GM12878 (cell line): ENCODE data around the gene SNAP91. TPM values are rescaled to one million over a fixed set of nuclear protein-coding genes. Genes with fewer than 3 reads are reported as not detected.

ENCODE experiments used
- ATAC-seq: fragments of 200-7000 bp; cut with Tn5 transposase; 3 replicates; pipeline ENCODE4 v1.9.1; 2020; ENCODE audit warnings: mild to moderate bottlenecking, moderate library complexity
- BruUV-seq: library from RNA; stranded (reverse); fragments of 400-500 nt; replicated peaks from 2 replicates; lab custom pipeline; 2021; lab: Mats Ljungman, UMichigan
- CTCF ChIA-PET: fragments of 300-600 bp; sonication (Branson Sonifier 250); formaldehyde crosslinking; extraction: SDS; loops from one replicate; lab custom pipeline; 2021; ENCODE audit warnings: inconsistent platforms; lab: Yijun Ruan, JAX
- POLR2A ChIA-PET: fragments of 350-600 bp; formaldehyde crosslinking; extraction: SDS; loops from one replicate; lab custom pipeline; 2021; ENCODE audit warnings: inconsistent platforms; lab: Charles Lee
- RAD21 ChIA-PET: fragments of 300-600 bp; sonication (Branson Sonifier 250); formaldehyde crosslinking; loops from one replicate; lab custom pipeline; 2023; ENCODE audit warnings: antibody characterized with exemption; ENCODE audit not compliant: unreplicated experiment; lab: Charles Lee
- SMC1A ChIA-PET: fragments of 300-600 bp; sonication (Branson Sonifier 250); formaldehyde crosslinking; loops from one replicate; lab custom pipeline; 2023; ENCODE audit not compliant: unreplicated experiment, uncharacterized antibody; lab: Charles Lee
- DNase-seq: peaks from one replicate; pipeline ENCODE4 v3.0.0-alpha.2; 2011; ENCODE audit warnings: low read depth, low spot score
- FAIRE-seq: peaks from 3 replicates; lab custom pipeline; 2011; peaks lifted over from hg19 to GRCh38; lab: Jason Lieb, UNC
- H2AFZ ChIP-seq: 2 replicates; pipeline ENCODE4 v1.6.0; 2011; ENCODE audit warnings: low read depth, low read length, control low read depth; ENCODE audit not compliant: control insufficient read depth
- H3K27ac ChIP-seq: 2 replicates; pipeline ENCODE4 v1.5.1; 2011; ENCODE audit warnings: control low read depth; ENCODE audit not compliant: control insufficient read depth, insufficient read depth
- H3K27me3 ChIP-seq, 2 experiments: replicated peaks in 1 of 2; 2 replicates each; pipeline versions ENCODE4 v1.6.0 to v1.6.1; 2011; ENCODE audit warnings: low read length in 1 of 2; ENCODE audit not compliant: control insufficient read depth in 2 of 2, insufficient read depth in 2 of 2
- H3K36me3 ChIP-seq, 2 experiments: 2 replicates each; pipeline ENCODE4 v1.5.1; 2011; ENCODE audit warnings: low read length in 1 of 2; ENCODE audit not compliant: control insufficient read depth in 2 of 2, insufficient read depth in 2 of 2
- H3K4me1 ChIP-seq: 2 replicates; pipeline ENCODE4 v1.6.1; 2011; ENCODE audit warnings: mild to moderate bottlenecking, low read length, moderate library complexity, mixed read lengths; ENCODE audit not compliant: control insufficient read depth, insufficient read depth
- H3K4me2 ChIP-seq: 2 replicates; pipeline ENCODE4 v1.6.0; 2011; ENCODE audit warnings: control low read depth; ENCODE audit not compliant: control insufficient read depth, insufficient read depth
- H3K4me3 ChIP-seq: fragments of 200-600 bp; sonication (generic); 2 replicates; pipeline ENCODE4 v1.5.1; 2016
- H3K79me2 ChIP-seq: 2 replicates; pipeline ENCODE4 v1.6.0; 2011; ENCODE audit warnings: low read length; ENCODE audit not compliant: control insufficient read depth, insufficient read depth
- H3K9ac ChIP-seq: 2 replicates; pipeline ENCODE4 v1.8.0; 2011; ENCODE audit warnings: low read length, control low read depth, mixed read lengths; ENCODE audit not compliant: control insufficient read depth, insufficient read depth
- H3K9me3 ChIP-seq: replicated peaks from 3 replicates; pipeline ENCODE4 v1.5.1; 2011; ENCODE audit warnings: mild to moderate bottlenecking, low read length; ENCODE audit not compliant: control insufficient read depth, insufficient read depth
- H4K20me1 ChIP-seq: 2 replicates; pipeline ENCODE4 v1.6.0; 2011; ENCODE audit not compliant: control insufficient read depth, insufficient read depth
- GABPA ChIP-seq: IDR thresholded peaks from 2 replicates; pipeline ENCODE4 v1.6.1; 2014; ENCODE audit warnings: antibody characterized with exemption, low read depth, mild to moderate bottlenecking, inconsistent platforms
- IKZF1 ChIP-seq: fragments of 450-650 bp; conservative IDR thresholded peaks from 2 replicates; pipeline ENCODE4 v1.6.1; 2017; ENCODE audit warnings: antibody characterized with exemption, mild to moderate bottlenecking
- NKRF ChIP-seq: fragments of 450-650 bp; conservative IDR thresholded peaks from 2 replicates; pipeline ENCODE4 v1.6.1; 2017; ENCODE audit warnings: mild to moderate bottlenecking, moderate library complexity
- PAX5 ChIP-seq: IDR thresholded peaks from 2 replicates; pipeline ENCODE4 v1.6.1; 2011; ENCODE audit warnings: low read depth, low read length, borderline replicate concordance
- RBBP5 ChIP-seq: fragments of 200-600 bp; sonication (generic); conservative IDR thresholded peaks from 2 replicates; pipeline ENCODE4 v1.6.1; 2016
- ZSCAN29 ChIP-seq: fragments of 450-650 bp; IDR thresholded peaks from 2 replicates; pipeline ENCODE4 v1.6.1; 2017; ENCODE audit warnings: mild to moderate bottlenecking, moderate library complexity
- ZZZ3 ChIP-seq: IDR thresholded peaks from 2 replicates; pipeline ENCODE4 v1.6.1; 2011; ENCODE audit warnings: low read depth; ENCODE audit not compliant: control insufficient read depth, insufficient read length
- WGBS: methylation state at CpG from one replicate; pipeline ENCODE4 v1.1.6; 2016; ENCODE audit warnings: low lambda C conversion rate; ENCODE audit not compliant: insufficient replicate concordance, insufficient coverage; ENCODE audit errors: missing lambda C conversion rate; 5-methylcytosine and 5-hydroxymethylcytosine counted together
- in situ Hi-C: fragments of 300-500 bp; cut with MboI; formaldehyde crosslinking; loops from 9 replicates; pipeline ENCODE4 v1.14.3; 2018; ENCODE audit warnings: mixed read lengths
- intact Hi-C: fragments of 100-400 bp; cut with micrococcal nuclease; formaldehyde crosslinking; loops from one replicate; pipeline ENCODE4 v1.14.2; 2022; ENCODE audit not compliant: unreplicated experiment
- polyA plus RNA-seq, 11 experiments: library from polyadenylated mRNA; depleted of rRNA in 4 of 11; unstranded in 6 of 11; stranded (reverse) in 5 of 11; fragments of >200 nt; fragmentation: Nextera tagmentation in 4 of 11; fragmentation: Illumina TruSeq in 1 of 11; extraction: Ambion mirVana in 4 of 11; extraction: Trizol in 1 of 11; gene quantifications; 1 replicate in 1 of 11; 2 replicates in 10 of 11; pipeline versions ENCODE4 v1.2.1 to v1.2.3, GENCODE V29; 2011 to 2016; ENCODE audit warnings: inconsistent platforms in 2 of 11, missing spikeins in 2 of 11, low read depth in 1 of 11
- total RNA-seq, 4 experiments: library from RNA; depleted of rRNA in 3 of 4; stranded (reverse); fragments of >200 nt in 3 of 4; fragmentation: Illumina TruSeq in 1 of 4; extraction: Trizol in 1 of 4; gene quantifications; 2 replicates each; pipeline versions ENCODE4 v1.2.1 to v1.2.3, GENCODE V29; 2013 to 2021
- TF ChIP-seq, protein P1 (sequence below): IDR thresholded peaks from 2 replicates; pipeline ENCODE4 v1.6.1; 2011; ENCODE audit warnings: mild to moderate bottlenecking, low read depth, low read length, moderate library complexity; ENCODE audit not compliant: insufficient replicate concordance

SNAP91 gene
- total and polyA plus RNA-seq, 10 of the 15 experiments (the other 5 are each of a cell fraction or from before 2014, with no cell fraction given) = 0.01 to 0.49 (median 0.12) TPM; not detected in 2

- H3K9ac ChIP-seq = no peak overlapping the region
- no peaks in the 10 kb centered on the region for H3K79me2 ChIP-seq
- no peak overlapping the region for H3K4me3 ChIP-seq
- no peak for DNase-seq
- H3K9me3 ChIP-seq = no peaks in the 10 kb centered on the region
- H4K20me1 ChIP-seq = no peaks in the 10 kb centered on the region
- no peak for ATAC-seq
- H3K27me3 ChIP-seq = no peaks in the 10 kb centered on the region
- RAD21 ChIA-PET = no interaction called here
- no TSS peak for BruUV-seq
- POLR2A ChIA-PET = no interaction called here
- TF ChIP-seq PAX5 = no peak
- no peak for TF ChIP-seq ZZZ3
- TF ChIP-seq, protein P1, sequence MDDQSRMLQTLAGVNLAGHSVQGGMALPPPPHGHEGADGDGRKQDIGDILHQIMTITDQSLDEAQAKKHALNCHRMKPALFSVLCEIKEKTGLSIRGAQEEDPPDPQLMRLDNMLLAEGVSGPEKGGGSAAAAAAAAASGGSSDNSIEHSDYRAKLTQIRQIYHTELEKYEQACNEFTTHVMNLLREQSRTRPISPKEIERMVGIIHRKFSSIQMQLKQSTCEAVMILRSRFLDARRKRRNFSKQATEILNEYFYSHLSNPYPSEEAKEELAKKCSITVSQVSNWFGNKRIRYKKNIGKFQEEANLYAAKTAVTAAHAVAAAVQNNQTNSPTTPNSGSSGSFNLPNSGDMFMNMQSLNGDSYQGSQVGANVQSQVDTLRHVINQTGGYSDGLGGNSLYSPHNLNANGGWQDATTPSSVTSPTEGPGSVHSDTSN = no peak
- TF ChIP-seq ZSCAN29 = no peak
- no peak for TF ChIP-seq IKZF1
- TF ChIP-seq RBBP5 = no peak
- TF ChIP-seq GABPA = no peak
- TF ChIP-seq NKRF = no peak
- in situ Hi-C loops (no loop called here), intact Hi-C loops (no loop called here)
- H3K4me2 ChIP-seq = no peak overlapping the region
- CTCF ChIA-PET = no interaction called here
- H3K36me3 ChIP-seq = no peaks in the 10 kb centered on the region
- WGBS = 90% methylated on average over 15 of the region's 15 CpGs
- H3K4me1 ChIP-seq = no peaks in the 10 kb centered on the region
- SMC1A ChIA-PET = no interaction called here
- FAIRE-seq = no peak
- no peak overlapping the region for H3K27ac ChIP-seq
- no peak overlapping the region for H2AFZ ChIP-seq
Observed at GRCh38 chr6:83717809-83718208, 8.9 kb upstream of the SNAP91 start.
